Activated T-helper 9 cell treated with anti-CD3 and anti-CD28 coated beads, Interleukin-2, amount 50 U/mL, for 16 hours (primary cell): ENCODE results near the gene GRM3.

Experiments used
- DNase-seq: peaks from one replicate; pipeline ENCODE4 v3.0.0-alpha.2; 2020; ENCODE audit warnings: low read depth

The GRM3 gene

DNA sequence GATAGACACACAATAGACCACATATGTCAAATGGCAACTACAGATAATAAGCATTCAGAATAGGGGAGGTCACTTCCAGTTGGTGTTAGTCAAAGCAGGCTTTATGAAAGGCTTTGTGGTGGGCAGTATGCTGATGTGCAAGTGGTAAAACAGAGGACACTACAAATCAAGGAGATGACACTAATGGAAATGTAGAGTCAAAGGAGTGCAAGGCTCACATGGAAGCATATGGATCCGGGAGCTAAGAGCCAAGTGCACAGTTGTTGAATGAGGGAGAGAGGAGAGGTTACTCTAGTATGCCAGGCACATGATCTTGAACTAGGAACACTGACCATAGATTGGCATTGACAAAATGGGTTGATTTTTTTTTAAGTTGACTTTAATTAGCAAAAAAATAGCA lies 62.7 kb downstream of the GRM3 start:
- DNase-seq = no peak

DNA sequence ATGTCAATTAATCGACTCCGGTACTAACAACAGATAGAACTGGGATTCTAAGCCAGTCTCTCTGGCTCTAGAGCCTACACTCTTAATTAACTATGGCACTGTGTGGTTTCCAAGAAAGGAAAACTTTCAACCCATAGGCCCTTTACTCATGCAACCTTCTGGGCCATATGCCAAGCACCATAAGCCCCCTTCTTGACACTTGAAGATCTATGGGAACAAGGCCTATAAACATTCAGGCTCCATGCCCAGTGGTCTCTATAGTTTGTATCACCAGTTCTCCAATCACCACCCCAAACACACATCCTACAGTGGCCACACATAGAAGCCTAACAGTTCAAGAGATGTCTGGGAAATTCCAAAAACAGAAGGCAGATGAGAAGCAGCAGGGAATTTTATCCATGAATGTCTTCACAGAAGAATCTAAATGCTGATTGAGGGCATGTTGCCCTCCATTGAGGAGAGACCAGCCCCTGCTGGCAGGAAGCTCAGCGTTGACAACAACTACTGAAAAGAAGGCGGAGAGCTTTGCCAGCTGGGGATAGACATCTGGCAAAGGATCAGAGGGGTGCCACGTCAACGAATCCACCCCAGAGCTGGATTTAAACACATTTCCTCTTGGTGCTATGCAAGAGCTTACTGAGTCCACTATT lies 64.4 kb downstream of the GRM3 start:
- DNase-seq = no peak

DNA sequence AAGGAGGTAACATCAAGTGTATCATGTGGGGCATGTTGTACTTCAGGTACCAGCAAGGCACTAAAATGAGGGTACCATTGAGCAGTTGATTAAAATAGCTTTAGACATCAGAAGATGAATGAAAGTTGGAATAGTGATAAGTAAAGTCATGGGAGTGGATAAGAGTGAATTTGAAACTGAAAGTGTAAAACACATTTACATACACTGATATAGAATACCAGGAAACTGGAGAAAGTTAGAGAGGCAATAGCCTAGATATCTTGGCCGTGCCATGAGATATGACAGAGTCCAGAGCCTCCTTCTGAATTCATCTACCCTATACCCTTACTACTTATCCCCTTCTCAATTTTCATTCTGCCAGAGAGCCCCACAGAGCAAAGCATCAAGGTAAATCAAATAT lies 76.6 kb downstream of the GRM3 start:
- no peak for DNase-seq

DNA sequence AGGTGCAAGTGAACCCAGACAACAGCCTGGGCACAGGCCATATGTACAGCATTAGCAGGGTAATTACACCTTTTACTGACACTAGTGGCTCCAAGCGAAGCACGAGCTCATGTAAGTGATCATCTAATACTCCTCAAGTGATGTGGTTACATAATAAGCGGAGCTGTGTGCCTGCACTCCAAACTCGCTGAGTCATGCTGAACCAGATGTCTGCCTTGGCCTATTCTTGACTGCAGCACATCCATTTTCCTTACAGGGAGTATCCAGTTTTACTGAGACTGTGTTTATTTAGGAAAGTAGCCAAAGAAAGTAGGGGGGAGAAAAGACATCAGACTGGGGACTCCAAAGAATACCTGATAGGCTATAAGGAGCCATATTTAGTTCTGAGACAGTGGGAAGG lies 90.1 kb downstream of the GRM3 start:
- DNase-seq = no peak

DNA sequence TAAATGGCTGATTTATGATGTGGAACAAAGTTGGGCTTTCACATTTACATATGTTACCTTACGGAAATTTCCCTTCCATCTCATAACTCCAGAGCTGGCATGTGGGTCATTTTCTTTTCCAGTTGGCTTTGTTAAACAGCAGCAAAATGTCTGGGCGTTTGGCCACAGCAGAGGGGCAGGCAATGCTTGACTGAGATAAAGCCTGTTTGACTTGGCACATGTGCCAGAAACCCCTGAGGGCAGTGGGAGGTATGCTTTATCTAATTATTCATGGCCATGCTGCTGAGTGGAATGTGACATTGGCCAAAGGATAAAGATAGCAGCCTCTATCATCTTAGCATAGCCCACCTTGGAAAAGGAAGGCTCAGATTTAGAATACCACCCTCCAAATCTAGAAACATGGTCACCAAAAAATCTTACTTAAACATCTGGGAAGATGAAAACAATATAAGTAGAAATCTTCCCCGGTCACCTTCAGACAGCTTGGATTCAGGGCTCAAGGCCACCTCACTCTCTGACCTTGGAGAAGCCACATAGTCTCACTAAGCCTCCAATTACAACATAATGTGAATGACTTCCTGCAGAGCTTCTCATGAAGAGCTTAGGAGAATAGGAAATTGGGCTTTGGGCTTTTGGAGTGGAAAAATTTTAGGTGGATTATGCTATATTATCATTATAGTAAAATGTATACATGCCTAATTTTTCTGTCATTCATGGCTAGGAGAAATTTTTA lies 101.5 kb downstream of the GRM3 start:
- no peak for DNase-seq

DNA sequence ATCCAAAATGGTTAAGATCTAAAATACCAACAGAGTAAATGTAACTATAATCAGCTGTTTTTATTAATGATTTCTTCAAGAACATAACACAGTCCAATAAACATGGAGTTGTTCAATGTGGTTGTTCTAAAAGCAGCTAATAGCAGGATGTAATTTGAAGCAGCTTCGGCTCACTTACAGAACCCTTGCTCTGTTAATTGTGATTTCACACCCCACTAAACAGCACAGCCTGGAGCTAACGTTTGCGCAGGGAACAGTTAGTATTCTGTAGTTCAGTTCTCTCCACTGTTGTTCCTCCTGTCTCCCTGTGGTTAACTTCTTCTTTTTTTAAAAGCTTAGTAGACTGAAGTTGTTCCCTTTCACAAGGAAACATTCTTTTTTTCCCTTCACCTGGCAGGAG lies 104.0 kb downstream of the GRM3 start:
- DNase-seq = no peak

DNA sequence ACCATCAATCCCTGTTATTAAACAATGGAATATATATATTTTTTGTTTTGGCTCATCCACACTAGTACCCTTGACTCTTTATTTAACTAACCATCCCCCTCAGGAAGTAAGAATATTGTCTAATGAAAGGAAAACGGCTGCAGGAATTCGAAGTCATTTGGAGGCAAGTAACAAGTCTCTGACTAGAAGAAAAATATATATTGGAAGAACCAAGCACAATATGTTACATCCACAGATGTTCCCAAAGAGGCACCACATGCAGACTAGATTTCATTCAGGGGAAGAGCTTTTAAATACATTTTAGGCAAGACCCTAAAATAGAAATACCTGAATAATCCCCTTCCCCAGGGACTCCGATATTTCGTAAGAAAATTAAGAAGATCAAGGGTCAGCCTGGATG lies 104.5 kb downstream of the GRM3 start:
- no peak for DNase-seq

DNA sequence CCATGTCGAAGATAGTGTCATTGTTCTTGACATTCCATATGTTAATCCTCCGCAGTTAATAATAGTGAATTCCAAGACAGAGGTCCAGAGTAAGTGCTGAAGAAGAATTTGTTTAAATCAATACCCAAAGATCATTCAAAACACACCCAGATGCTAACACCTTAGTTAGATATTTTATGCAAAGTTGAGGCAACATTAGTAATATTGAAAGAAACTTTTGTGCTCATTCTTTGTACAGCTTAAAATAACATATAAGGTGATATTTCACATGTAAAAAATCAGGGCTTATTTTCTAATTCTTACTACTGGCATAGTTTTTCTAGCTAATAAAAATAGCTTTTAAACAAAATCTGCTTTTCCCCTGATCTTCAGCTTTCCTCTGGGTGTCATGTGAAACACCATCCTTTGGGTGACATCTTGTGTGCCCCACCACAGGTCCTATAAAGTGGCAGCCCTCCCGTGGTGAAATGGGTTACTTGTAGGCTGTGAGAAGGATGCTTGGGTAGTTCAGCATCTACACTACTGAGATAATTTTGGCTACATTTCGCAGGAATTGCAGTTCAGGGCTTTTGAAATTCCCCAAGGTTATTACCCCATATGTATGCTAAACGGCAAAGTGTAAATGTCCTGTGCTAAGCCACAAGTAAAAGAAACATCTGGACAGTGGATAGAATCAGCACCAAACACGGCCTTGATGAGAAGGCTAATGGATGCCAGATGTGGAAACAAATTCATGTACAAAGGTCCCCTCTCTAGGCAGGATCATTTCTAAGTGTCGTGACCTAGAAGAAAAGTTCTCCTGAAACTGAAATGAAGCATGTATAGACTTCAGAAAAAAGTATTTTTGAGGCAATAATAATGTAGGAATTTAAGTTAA lies 105.4 kb downstream of the GRM3 start:
- no peak for DNase-seq

DNA sequence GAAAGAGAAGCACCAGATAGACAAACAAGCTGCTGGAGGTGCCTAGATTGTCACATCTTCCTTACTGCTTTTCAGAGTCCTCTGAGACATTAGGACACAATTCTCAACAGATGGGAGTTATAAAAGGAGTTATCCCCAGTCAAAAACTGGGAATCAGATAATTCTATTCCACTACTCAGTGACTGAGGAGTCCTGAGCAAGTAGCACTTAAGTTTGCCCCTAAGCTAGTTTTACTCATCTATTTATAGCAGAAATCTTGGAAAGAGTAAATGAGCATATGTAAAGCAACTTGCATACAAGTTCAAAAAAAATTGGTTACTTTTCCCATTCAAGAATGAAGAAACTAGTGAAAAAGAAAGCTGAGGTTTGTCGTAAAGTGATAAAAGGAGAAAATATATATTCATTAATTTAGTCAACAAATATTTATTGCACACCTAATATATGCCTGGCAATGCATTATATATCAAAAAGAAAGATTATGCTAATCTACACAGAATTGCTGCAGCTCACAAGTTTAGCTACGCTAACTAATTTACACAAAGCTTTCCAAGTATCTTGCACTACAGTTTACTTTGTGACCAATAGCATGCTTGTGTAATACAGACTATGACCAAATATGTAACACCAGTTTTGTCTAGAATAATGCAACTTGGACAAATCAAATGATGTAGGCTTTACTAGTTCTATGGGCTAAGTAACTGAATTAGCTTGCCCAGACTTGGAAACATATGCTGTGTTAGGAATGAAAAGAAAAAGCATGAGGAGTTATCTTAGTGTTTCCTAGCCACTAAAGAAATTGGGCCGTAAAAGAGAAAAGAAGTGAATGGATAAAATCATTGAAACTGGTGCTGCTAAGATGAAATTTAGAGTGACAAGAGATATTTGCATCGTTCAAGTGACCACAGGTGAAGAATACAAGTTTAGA lies 106.3 kb downstream of the GRM3 start:
- no peak for DNase-seq

DNA sequence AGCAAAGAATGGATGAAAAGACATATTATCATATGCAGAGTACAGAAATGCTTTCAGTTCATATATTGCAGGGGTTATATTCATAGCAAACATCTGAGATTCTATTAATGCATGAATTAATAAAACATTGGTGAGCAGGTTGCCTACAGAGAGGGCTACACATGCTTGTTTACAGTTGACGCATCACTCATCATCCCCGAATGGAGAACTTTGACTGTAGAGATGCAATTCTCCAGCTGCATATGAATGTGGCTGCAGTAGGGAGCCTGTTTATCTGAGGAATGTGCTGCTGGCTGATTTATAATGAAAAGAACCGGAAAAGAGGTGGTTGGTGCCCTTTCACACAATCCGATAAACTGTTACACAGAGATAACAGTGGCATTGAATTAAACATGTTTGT lies 116.5 kb downstream of the GRM3 start:
- no peak for DNase-seq

DNA sequence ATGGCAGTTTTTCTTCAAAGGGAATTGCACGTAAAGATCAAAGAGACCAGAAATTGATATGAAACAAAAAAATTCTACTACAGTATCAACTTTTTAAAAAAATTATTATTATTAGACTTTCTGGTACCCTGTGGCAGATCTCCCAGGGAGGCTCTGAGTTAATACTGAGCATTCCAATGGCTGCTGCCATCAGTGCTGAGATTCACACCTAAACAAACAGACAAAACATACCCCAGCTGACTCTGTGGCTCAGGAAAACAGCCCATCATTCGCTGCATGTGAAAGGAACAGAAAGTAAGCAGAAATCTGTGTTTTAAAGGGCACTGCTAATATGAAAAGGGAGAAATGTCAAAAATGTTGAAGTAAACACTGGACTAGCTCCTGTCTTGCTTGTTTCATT lies 118.4 kb downstream of the GRM3 start:
- DNase-seq = no peak

DNA sequence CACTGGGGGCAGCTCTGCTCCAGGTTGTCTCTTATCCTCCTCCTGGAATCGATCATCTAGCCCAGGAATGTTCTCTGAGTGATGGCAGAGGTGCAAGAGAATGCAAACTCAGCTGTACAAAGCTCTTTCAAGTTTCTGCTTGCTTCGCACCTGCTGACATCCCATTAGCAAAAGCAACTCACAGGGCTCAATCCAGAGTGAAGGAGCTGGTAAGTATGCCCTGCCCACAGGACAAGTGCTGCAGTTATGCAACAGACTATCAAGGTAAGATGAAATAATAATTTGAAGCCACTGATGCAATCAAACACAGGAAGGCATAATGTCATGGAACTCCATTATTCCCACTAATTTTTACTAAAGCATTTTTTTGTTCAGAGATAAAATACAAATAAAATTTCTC lies 122.2 kb downstream of the GRM3 start:
- no peak for DNase-seq

DNA sequence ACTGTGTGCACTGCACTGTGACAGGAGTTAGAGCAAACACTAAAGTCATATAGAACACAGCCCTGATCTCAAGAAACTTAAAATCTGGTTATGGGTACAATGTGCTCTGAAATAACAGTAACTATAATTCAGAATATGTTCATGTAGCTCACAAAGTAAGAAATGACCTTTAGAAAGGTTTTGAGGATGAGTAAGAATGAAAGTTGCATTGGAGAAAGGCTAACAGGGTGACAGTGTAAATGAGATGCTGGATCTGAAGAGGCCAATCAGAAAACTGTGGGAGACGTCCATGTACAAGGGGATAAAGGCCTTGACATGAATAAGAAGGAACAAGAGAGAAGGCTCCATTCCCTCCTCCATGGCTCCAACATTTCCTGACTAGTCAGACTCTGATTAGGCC lies 124.7 kb downstream of the GRM3 start:
- DNase-seq = no peak

DNA sequence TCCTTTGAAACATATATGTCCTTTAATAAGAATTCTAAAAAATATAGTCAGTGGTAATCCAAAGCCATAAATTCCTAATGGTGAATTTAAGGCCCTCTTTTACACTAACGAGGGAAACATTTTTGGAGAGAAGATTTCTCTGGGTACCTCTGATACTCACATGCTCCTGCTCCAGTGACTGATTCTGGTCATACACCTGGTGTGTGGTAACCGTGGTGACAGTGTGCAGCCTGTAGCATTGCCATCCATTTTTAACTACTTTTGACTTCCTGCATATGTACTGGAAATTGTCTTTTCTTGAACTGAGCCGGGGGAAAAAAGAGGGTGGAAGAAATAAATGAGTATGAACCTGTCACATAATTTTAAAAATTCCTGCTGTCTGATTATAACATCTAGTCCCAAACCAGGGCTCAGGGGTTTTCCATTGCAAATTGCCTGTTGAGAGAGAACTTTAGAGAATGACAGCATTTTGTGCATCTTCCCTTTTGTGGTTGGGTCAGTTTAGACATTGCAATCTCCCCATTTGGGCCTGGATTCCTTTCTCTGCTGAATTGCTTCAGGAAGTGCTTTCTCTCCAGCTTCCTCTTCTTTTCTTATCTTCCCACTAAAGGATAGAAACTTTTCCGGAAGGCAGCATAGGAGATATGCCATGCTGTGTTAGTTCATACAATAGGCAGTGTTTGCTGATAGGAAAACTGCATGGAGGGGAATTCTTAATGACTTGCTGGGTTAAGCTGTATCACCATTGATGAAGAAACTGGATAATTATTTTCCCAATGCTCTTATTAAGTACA lies 125.5 kb downstream of the GRM3 start:
- DNase-seq = no peak

DNA sequence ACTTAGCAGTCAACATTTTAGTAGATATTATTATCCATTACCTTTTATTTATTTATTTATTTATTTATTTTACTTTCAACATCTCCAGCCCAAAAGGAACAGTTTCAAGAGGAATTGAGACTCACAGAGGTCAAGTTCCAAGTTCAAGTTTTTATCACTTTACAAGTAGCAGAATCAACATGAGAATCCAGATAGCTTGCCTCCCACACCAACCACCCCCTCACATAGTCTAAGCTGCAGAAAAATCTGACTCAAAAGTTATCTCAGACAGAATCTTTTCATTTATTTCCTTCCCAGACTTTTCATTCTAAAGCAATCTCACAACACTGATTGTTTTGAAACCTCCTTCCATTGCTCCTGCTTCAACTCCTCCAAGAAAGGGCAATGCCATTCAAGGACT lies 129.6 kb downstream of the GRM3 start:
- DNase-seq = no peak

DNA sequence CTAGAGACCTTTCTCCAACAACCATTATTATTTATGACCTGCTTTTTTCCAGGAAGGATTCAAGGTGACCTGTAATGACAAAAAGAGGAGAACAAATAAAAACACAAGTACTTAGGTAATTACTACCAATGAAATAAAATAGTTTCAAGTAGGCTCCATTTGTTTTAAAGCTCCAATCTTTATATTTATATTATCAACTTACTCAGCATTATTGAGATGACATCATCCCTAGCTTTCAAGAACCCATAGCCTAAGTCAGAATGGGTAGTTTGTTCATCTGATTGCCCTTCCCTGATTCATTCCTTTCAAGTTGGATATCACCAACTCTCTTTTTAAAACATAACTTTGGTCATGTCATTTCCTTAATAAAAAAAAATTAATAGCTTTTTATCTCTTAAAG lies 131.5 kb downstream of the GRM3 start:
- no peak for DNase-seq

DNA sequence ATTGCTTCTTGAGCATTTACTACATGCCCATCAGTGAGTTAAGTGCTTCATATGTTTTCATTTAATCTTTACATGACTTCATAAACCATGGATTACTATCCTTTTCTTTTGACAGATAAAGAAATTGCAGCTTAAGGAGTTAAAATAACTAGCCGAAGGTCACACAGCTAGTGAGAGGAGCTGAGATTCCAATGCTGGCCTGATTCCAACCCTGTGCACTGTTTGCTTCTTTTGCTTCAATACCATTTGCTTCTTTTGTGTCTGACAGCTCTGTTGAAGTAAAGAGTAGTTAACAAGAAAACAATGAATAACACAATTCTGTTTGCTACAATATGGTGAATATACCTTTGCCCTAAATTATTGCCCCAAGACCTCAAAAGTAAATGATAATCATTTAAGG lies 132.4 kb downstream of the GRM3 start:
- no peak for DNase-seq

DNA sequence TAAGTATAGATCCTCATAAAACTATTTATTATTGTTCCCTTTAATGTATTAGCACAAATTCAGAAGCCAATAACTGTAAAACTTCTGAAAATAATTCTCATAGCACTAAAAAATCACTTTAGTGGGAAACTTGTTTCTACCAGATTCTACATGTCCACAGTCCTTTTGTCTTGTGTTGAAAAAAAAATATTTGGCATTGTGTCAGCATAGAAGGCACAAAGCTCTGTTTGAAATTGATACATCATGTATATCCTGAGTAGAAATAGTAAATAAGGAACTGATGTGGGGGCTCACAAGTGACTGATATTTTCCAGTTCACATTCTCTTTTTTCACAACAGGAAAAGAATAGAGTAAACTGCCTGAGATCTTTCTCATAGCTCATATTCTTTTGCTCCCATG lies 134.6 kb downstream of the GRM3 start:
- no peak for DNase-seq

DNA sequence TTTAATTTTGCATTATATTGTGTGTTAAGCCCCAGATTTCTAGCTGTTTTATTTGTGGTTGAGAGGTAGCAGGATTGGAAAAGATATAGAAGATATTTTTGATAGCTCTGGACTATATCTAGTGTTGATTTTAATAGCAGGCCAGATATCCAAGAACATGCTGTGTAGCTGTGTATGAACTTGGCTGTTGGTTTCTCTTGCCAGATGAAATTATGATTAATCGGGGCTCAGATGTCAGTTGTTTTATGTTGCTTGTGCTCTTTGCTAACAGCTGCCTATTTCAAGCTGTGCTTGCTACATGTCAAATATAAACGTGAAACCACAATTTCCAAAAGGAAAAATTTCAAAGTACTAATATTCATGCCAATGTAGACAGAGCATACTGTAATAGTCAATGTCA lies 141.1 kb downstream of the GRM3 start:
- no peak for DNase-seq

DNA sequence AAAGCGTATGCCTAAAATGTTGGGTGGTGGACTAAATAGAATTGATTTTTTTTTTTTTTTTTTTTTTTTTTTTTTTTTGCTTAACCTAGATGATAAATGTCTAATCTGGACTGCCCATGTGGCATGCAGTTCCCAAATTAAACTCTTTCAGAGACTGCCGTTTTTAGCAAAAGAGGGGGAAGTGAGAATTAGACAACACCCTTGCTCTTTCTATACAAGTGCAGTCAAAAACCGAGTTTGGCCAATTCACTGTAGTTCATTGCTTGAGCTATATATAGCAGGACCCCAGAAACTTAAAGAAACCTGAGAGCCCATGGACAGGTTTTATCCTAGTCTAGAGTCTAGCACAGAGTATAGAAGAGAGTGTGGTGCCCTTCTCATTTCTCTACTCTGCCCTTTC lies 141.9 kb downstream of the GRM3 start:
- DNase-seq = no peak

DNA sequence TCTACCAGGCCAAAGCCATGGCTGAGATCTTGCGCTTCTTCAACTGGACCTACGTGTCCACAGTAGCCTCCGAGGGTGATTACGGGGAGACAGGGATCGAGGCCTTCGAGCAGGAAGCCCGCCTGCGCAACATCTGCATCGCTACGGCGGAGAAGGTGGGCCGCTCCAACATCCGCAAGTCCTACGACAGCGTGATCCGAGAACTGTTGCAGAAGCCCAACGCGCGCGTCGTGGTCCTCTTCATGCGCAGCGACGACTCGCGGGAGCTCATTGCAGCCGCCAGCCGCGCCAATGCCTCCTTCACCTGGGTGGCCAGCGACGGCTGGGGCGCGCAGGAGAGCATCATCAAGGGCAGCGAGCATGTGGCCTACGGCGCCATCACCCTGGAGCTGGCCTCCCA lies 142.7 kb downstream of the GRM3 start:
- no peak for DNase-seq
